HG02970 (cell line): ENCODE measurements around the gene SPAG16.

Experiments
- ATAC-seq: cut with Tn5 transposase; IDR thresholded peaks from one replicate; pipeline ENCODE4 v1.9.1; 2021; ENCODE audit warnings: mild to moderate bottlenecking, moderate library complexity, moderate number of reproducible peaks; ENCODE audit not compliant: unreplicated experiment, low FRiP score

The SPAG16 gene

DNA sequence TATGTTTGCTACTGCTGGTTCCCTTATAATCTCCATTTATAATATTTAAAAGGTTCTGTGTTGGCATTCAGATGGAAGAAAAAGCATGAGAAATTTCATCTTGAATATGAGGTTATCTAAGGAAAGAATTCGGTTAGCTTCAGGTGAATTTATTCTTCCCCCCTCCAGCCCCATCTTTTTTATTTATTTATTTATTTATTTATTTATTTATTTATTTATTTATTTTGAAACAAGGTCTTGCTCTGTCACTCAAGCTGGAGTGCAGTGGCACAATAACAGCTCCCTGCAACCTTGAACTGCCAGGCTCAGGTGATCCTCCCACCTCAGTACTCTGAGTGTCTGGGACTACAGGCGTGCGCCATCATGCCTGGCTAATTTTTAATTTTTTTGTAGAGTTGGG, 1031.1 kb downstream of the SPAG16 start:
- ATAC-seq = no peak

DNA sequence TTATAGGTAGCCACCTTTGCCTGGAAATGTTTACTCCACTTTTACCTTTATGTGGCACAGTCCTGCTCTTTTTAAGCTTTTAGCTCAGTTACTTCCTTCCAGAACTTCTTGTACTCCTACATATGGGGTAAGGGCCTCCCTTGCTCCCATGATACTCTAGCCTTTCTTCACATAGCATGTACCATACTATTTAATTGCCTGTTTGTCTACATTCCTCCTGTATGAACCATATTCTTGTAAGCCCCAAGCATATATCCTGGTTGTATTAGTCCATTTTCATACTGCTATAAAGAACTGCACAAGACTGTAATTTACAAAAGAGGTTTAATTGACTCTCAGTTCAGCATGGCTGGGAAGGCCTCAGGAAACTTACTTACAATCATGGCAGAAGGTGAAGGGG, 1035.9 kb downstream of the SPAG16 start:
- no peak for ATAC-seq

DNA sequence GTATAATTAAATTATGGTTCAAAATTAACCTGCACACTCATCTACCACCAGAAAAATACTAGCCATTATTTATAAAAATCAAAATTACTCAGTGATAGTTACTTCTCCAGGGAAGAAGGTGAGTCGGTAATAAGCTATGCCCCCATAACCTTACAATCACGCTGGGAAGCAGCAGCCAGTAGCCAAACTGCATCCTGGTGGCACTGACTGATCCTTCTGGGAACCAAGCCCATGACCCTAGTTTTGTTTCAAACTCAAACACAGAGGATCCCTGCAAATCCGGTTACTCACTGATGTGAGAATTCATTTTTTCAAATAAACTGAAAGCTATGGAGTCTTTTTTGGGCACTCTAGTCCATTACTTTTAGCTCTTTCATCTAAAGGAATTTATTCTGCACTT, 1038.4 kb downstream of the SPAG16 start:
- no peak for ATAC-seq

DNA sequence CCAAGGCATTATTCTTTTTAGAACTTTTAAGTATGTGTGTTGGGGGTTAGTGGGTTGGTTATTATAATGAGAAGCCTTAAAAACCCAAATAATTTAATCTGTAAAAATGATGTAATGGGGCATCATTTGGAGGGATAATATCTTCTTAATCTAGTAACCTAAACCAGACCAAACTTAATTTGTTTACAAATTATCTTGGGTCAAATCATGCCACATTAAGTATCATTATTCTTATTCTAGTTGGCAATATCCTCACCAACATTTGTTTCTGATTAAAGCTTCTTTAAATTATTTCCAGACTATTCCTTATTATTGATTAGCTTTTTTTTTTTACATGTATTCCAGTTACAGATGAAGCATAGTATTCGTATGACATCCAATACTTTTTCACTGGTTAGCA, 1041.1 kb downstream of the SPAG16 start:
- no peak for ATAC-seq

DNA sequence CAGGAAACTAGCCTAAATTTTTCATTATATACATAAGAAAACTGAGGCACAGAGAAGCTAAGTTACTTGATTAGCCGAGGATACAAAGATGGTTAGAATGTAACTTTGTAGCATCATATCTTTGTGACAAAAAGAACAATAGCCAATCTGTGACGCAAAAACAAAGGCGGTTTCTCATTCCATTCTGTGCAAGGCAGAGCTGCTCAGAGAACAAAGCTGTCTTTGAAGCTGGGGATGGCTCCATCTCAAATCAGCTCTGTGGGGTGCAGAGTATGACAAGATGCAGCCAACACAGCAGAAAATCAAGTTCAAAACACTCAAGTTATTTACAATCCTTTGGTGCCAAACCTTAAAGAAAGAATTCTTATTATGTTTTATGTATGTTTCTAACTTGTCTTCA, 1044.7 kb downstream of the SPAG16 start:
- ATAC-seq = no peak

DNA sequence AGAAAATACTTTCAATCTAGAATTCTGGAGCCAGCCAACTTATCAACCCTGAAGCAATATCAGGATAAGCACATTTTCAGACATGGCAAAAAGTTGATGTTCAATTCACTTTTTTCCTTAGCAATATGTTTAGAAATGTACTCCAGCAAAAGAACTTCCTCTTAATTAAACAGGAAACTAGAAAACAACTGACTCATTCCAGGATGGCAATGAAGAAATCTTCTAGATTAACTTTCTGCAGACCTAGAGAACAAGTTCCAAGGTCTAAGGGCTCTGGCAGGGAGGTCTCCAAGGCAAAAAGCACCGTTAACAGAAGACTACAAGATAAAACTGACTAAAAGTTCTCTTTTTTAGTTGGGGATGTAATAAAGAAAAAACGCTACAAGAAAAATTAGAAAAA, 1057.4 kb downstream of the SPAG16 start:
- no peak for ATAC-seq

DNA sequence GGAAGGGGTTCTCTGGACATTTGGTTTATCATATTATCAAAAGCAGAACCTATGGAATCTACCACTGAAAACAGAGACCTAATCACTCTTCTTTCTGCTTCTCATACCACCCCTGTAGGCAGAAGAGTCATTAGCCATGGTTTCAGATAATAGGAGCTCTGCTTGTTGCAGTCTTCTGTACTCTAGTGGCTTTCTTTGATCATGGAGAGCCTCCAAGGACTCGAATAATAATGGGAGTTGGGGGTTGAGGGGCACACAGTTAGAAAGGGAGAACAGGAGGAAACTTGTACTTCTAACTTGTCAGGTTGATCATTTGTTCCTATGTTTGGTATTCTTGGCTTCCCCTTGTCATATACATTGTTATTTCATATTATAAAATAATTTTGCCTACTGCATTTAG, 1074.2 kb downstream of the SPAG16 start:
- ATAC-seq = no peak

DNA sequence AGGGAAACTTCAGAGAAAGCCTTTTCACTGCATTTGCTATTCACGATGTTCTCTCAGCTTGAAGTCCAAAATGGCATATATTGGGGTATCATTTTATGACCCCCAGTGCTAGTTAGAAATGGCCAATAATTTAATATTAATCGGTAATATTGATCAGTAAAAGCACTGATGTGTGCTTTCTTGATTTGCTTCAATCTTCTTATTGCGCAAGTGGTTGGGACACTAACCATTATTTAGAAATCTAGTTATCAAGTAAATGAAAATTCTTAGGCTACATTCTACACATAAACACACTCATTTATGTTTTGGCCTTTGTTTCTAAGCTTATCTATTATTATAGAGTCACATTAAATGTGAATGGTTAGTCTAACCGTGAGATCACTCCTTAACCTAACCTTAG, 1076.9 kb downstream of the SPAG16 start:
- no peak for ATAC-seq

DNA sequence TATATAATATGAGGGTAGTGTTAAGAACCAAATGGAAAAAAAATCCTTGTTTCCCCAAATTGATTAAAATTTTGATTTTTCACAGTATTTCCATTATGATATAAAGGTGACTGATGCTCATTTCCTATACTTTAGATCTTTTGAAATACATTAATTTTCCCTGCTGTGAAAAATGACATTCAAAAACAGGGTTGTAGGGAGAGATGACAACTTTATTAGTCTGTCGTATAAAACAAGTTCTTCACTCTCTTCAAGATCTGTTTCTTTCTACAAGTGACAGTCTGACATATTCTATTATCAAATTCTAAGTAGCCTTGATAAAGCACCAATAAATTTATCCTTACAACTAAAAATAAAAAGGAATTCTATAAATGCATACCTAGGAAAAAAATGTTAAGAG, 1081.3 kb downstream of the SPAG16 start:
- ATAC-seq = no peak

DNA sequence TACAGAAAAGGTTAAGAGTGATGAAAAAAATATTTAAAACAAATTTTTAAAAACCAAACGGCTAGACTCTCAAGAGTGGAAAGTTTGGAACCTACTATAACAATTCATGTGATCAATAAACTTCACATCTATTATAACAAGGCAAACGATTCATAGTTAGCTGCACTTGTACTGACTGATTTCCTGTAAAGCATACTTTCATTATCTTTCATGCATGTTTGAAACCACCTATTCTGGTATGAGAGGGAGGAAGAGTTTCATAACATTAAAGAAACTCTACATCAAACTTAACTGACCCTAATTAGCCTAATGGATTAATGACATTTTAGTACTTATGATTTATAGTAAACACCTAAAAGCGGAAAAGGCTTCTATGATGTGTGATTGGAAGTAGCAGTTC, 1082.9 kb downstream of the SPAG16 start:
- no peak for ATAC-seq

DNA sequence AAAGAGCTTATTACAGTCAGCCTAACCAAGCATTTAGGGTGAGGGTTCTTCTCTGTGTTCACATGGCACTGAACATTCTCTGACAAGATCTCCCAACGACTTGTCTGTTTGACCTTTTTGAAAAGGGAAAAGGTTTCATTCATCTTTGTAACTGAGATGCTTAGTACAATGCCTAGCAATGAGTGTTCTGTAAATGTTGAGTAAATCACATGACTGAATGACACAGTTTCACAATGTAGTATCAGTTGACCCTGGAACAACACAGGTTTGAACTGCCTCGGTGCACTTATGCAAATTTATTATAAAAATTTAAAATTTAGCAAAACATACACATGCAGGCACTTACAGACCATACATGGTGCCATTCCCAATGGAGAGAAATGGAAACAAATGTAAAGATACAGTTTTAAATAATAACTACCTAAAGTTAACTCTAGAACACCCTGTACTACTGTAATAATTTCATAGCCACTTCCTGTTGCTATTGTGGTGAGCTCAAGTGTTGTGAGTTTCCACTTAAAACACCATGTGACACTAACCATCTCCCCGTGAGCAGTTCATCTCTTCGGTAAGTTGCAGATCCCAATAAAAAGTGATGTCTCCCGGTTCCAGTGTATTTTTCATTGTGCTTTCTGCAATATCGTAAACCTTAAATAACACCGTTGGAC, 1092.5 kb downstream of the SPAG16 start:
- ATAC-seq = no peak

DNA sequence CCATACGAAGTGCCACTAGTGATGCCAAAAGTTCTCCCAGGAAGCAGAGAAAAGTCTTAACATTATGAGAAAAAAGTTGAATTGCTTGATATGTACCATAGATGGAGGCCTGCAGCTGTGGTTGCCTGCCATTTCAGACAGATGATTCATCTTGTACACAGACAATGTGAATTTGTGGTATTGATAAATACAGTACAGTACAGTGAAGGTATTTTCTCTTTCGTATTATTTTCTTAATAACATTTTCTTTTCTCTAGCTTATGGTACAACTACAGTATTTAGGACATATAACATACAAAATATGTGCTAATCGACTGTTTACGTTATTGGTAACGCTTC, 1093.0 kb downstream of the SPAG16 start:
- no peak for ATAC-seq

DNA sequence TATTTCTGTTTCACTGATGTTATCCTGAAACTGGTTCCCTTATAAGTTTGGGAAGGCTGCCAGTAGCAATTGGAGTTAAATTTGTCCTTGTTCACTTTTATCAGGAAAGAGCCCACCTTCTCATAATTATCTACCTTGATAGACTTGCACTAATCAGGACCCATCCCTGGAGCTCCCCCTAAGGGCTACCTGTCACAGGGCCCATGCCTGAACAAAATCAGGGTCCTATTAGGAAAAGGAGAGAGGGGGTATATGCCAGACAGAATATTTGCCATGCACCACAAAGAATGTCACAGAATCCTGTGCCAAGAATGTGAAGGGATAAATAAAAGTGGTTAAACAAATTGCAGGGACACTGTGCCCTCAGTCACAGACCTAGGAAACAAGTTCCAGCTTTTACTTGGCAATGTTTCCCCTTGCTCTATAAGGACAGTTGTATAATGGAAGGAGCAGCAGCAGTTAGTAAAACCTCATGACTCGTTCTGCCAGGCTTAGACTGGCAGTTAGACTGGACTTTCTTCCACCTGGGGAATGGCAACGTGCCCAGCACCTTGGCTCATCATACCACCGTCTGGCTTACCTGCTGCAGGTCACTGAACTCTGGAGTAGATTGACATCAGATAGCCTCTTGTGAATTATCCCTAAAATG, 1094.3 kb downstream of the SPAG16 start:
- no peak for ATAC-seq

DNA sequence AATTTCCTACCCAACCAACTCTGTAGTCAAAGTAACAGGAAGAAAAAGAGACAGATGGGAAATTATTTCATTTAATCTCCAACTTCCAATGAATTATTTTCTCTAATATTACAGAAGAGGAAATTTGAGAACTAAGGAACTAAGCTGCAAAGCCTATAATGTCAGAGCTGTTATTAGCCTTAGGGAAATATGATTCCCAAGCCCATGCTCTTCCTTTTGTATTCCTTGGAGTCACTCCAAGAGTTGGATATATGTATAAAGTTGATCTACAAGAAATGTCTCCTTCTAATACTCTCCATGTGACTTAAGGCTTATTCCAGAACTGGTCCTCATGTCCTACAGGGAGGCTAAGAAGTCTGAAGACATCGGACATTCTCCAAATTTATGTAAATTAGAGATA, 1095.0 kb downstream of the SPAG16 start:
- no peak for ATAC-seq

DNA sequence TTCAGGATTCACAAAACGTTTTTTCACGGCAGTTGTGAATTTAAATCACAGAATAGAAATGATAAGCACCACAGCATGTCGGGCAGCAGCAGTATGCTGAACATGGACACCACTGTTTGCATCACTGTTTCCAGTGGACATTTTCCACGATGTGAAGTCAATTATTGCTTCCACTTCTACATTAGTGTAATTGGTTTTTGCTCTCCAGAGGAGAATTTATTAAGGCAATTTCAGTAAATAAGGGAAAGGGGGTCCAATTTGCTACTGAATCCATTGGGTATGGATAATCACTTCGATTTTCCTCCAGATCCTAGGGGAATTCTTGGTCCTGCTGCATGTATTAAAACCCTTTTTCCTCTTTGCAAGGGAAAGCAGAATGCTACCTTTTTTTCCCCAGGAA, 1096.4 kb downstream of the SPAG16 start:
- no peak for ATAC-seq

DNA sequence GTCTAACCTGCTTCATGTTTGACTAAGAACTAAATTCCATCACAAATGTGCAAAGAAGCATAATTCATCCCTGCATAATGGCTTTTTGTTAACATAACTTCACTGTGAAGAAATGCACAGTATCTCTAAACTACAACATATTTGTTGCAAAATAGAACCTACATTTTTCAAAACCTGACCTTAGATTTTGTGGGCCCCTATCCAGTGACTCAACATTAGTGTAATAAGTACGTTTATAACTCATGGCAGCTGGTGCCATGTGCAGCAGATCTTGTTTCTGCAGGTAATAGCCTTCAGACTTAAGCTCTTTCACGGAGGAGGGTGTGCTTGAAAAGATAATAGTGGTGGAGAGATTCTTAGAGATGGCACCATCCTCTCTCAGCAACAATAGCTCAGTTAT, 1098.0 kb downstream of the SPAG16 start:
- ATAC-seq = no peak

DNA sequence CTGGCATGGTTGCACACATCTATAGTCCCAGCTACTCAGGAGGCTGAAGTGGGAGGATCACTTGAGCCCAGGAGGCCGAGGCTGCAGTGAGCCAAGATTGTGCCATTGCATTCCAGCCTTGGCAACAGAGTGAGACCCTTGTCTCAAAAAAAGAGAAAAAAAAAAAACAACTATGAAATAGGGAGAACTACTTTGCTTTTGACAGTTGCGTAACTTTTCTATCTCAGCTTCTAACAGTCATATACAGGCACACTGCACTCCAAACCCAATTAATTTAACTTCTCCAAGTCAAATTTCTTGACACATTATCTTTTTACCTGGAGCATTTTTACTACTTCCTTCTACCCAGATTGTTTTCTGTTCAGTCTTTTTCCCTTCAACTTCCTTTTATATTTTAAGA, 1102.5 kb downstream of the SPAG16 start:
- no peak for ATAC-seq

DNA sequence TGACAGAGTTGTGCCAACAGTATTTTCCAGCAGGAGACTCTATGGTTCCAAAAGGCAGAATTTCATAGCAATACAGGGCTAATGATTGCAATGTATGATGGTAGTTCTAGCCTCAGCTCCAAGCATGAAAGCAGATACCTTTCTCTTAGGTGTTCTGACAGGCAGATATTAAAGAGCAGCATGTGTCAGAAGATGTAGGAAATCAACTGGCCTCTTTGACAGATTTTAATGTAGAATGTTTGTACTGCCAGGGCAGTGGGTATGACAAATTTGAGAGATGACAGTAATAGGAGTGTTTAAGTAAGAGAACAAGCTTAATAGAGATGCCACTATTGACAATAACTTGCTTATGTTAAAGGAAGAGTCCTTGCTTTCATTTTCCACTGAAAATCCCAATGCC, 1105.1 kb downstream of the SPAG16 start:
- no peak for ATAC-seq

DNA sequence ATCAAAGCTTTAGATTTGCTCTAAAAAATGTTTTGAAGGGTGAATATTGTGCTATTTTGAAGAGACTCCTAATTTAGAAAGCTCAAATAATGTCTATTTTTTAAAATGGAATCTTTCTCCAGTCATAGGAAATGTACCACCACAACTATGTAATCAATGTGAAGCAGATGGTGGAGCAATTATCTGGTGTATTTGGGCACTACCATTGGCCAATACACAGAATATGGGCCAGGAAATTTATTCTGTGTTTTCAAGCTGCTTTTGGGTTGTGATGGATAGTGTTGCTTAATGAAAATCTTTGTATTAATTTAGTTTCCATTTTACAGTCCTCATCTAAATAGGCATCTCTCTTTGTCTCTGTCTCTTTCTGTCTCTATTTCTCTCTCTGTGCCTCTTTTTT, 1109.5 kb downstream of the SPAG16 start:
- ATAC-seq = no peak

DNA sequence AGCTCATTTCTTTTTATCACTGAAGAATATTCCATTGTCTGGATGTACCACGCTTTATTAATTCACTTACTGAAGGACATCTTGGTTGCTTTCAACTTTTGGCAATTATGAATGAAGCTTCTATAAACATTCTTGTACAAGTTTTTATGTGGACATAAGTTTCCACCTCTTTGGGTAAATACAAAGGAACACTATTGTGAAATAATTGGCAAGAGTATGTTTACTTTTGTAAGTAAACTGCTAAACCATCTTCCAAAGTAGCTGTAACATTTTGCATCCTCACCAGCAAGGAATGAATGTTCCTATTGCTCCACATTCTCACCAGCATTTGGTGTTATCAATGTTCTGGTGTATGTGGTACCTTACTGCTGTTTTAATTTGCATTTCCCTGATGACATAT, 1110.8 kb downstream of the SPAG16 start:
- no peak for ATAC-seq

DNA sequence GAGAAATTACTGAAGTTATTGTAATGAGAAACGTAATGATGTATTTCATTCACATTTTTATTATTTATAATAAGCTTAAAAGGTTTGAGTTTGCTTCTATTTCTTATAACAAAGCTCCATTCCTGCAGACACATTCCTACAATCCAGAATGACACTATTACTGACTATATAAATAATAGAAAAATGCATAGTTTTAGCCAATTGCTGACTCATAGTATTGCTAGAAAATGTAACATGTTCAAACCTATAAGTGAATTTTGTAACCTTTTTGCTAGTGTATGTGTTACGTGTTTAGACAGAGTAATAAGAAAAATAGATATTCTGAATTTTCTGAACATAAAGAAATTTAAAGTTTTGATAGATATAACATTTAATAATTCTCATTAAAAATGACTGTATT, 1117.3 kb downstream of the SPAG16 start:
- no peak for ATAC-seq

DNA sequence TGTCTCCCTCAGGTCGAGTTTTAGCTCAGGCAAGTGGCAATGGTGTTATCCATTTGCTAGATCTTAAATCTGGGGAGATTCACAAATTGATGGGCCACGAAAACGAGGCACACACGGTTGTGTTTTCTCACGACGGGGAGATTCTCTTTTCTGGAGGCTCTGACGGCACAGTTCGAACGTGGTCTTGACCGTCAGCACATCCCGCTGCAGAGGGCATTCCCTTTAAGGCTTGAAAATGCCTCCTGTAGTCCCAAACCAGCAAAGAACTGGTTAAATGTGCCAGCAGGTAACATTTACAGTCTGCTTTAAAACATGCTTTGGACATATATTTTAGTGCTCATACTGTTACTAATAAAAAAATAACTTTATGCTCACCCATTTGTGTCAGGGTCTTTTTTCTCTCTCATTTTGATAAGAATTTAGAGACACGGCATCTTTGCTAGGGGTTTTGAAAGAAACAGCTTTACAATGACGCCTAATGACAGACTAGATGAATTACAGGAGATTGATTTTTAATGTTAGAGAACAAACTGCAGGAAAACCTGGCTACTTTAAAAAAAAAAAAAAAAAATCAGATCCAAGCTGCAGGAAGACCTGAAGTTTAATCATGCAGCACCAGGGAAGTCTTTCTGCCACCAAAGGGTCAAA, 1126.0 kb downstream of the SPAG16 start:
- ATAC-seq = no peak
